Activated CD4-positive, alpha-beta T cell treated with anti-CD3 and anti-CD28 coated beads for 36 hours (primary cell): ENCODE measurements around the gene HAPSTR1. TPM values are rescaled to one million over a fixed set of nuclear protein-coding genes. Genes with fewer than 3 reads are reported as not detected.
A peak's percentile ranks its signal among the peaks of the same experiment; 100 is the strongest.

Experiments
- ATAC-seq: fragments of 200-7000 bp; cut with Tn5 transposase; one replicate; pipeline ENCODE4 v1.10.0; 2021; ENCODE audit warnings: mild to moderate bottlenecking, moderate library complexity
- CTCF ChIA-PET: fragments of 350-600 bp; sonication (Branson Sonifier 250); formaldehyde crosslinking; loops from one replicate; lab custom pipeline; 2021; ENCODE audit warnings: antibody characterized with exemption; lab: Charles Lee
- POLR2A ChIA-PET: fragments of 350-600 bp; sonication (Branson Sonifier 250); formaldehyde crosslinking; loops from one replicate; lab custom pipeline; 2021; ENCODE audit warnings: antibody characterized with exemption, inconsistent platforms; lab: Charles Lee
- DNase-seq: peaks from one replicate; pipeline ENCODE4 v3.0.0-alpha.2; 2020
- H3K27ac Mint-ChIP-seq: one replicate; pipeline ENCODE4 v1.8.0; 2021; ENCODE audit warnings: mixed read lengths
- H3K27me3 Mint-ChIP-seq: one replicate; pipeline ENCODE4 v1.8.0; 2021; ENCODE audit warnings: mixed read lengths
- H3K36me3 Mint-ChIP-seq: one replicate; pipeline ENCODE4 v1.8.0; 2021; ENCODE audit warnings: low read depth, mixed read lengths
- H3K4me1 Mint-ChIP-seq: one replicate; pipeline ENCODE4 v1.8.0; 2021; ENCODE audit warnings: mixed read lengths
- H3K4me3 Mint-ChIP-seq: one replicate; pipeline ENCODE4 v1.8.0; 2021; ENCODE audit warnings: mild to moderate bottlenecking, moderate library complexity, mixed read lengths
- H3K9me3 Mint-ChIP-seq: one replicate; pipeline ENCODE4 v1.8.0; 2021; ENCODE audit warnings: low read depth, mixed read lengths
- intact Hi-C, 2 experiments: fragments of 100-400 bp; cut with DNase I in 1 of 2; cut with micrococcal nuclease in 1 of 2; formaldehyde crosslinking; loops; one replicate each; pipeline versions ENCODE4 v1.14.2 to v1.15.1; 2022 to 2024; cut with DNase I, micrococcal nuclease
- total RNA-seq, 2 experiments: library from RNA; stranded (reverse); gene quantifications; one replicate each; pipeline ENCODE4 v1.2.3, GENCODE V29; 2021

The HAPSTR1 gene
- total RNA-seq, 2 experiments from 2014 or later = 42.4 to 51.4 TPM

DNA sequence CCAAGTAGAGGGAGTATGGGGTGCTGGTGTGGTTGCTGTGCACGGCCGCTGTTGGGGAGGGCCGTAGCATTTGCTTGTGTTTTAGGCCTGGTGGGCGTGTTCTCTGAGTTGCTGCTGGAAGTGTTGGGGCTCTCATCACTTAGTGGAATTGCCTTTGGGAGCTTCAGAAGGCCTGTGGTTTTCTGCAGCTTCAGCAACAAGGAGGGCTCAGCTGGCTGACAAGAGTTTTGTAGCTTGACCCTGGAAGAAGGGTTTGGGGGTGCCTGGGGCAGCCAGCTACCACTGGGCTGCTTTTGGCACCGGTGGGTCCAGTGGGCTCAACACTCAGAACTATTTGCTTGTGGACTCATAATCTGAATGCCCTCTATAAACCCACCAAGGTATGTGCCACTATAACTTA lies 30.9 kb downstream of the HAPSTR1 start:
- POLR2A ChIA-PET = interaction anchor here (0.6 kb wide), 1 partner anchor 105 kb away, joined by 4 read pairs; no protein-coding TSS in a partner anchor
- intact Hi-C loops = no loop called here
- no peak overlapping the region for H3K4me3 Mint-ChIP-seq
- ATAC-seq = no peak
- DNase-seq = no peak
- H3K9me3 Mint-ChIP-seq = no peaks in the 10 kb centered on the region
- CTCF ChIA-PET = interaction anchor here (0.6 to 1.7 kb wide), 8 partner anchors 8 to 186 kb away, joined by 3 to 7 read pairs (median 4); no protein-coding TSS in a partner anchor
- no peaks in the 10 kb centered on the region for H3K27me3 Mint-ChIP-seq
- peaks cover 43% of the 10 kb centered on the region for H3K36me3 Mint-ChIP-seq
- H3K27ac Mint-ChIP-seq = peak overlapping the region; percentile 47
- peaks cover 71% of the 10 kb centered on the region for H3K4me1 Mint-ChIP-seq

DNA sequence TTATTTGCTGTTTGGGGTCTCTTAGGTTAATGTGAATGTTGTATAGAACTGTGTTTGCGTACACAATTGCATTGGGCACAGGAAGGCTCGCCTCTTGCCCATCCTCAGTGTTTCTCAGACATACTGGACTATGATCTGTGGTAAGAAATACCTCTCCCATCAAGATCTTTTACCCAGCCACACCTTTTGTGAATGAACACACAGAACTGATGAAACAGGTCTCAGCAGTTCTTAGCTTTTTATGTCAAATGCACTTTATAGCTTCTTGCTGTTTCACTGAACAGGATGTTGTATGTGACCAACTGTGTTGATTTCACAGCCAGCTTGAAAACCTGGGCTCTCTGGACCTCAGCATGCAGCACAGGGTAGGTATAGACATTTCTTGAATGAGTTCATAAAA lies 31.5 kb downstream of the HAPSTR1 start:
- H3K4me1 Mint-ChIP-seq = peaks cover 71% of the 10 kb centered on the region
- CTCF ChIA-PET = interaction anchor here (0.6 to 1.7 kb wide), 6 partner anchors 9 to 187 kb away, joined by 3 to 7 read pairs (median 4); no protein-coding TSS in a partner anchor
- peaks cover 37% of the 10 kb centered on the region for H3K36me3 Mint-ChIP-seq
- peak overlapping the region; percentile 47 for H3K27ac Mint-ChIP-seq
- no peaks in the 10 kb centered on the region for H3K9me3 Mint-ChIP-seq
- ATAC-seq (no peak), DNase-seq (no peak)
- H3K27me3 Mint-ChIP-seq = no peaks in the 10 kb centered on the region
- H3K4me3 Mint-ChIP-seq = no peak overlapping the region
- intact Hi-C loops = no loop called here
- POLR2A ChIA-PET = no interaction called here

DNA sequence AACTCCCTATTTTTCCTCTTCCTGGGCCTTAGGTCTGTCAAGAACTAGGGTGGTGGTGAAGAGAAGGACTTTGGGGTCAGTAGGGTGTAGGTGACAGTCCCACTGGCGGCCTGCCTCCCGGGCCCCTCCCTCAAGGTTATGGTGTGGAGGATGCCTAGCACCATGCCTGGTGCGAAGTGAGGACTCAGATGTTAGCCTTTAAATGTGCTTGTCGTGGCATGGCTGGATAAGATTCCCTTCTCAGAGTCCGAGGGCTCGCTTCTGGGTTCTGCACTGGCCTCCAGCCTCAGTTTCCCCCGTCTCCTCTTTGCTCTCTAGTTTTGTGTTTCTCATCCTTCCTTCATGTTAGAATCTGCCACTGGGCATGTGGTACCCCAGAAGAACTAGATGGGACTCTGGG lies 32.0 kb downstream of the HAPSTR1 start:
- peaks cover 72% of the 10 kb centered on the region for H3K4me1 Mint-ChIP-seq
- CTCF ChIA-PET = interaction anchor here (1.2 to 1.7 kb wide), 3 partner anchors 9 to 187 kb away, joined by 4 to 7 read pairs (median 6); no protein-coding TSS in a partner anchor
- POLR2A ChIA-PET = no interaction called here
- peaks cover 33% of the 10 kb centered on the region for H3K36me3 Mint-ChIP-seq
- no peaks in the 10 kb centered on the region for H3K9me3 Mint-ChIP-seq
- intact Hi-C loops = no loop called here
- H3K4me3 Mint-ChIP-seq = no peak overlapping the region
- H3K27me3 Mint-ChIP-seq = no peaks in the 10 kb centered on the region
- DNase-seq = no peak
- no peak for ATAC-seq
- H3K27ac Mint-ChIP-seq = peak overlapping the region; percentile 37

DNA sequence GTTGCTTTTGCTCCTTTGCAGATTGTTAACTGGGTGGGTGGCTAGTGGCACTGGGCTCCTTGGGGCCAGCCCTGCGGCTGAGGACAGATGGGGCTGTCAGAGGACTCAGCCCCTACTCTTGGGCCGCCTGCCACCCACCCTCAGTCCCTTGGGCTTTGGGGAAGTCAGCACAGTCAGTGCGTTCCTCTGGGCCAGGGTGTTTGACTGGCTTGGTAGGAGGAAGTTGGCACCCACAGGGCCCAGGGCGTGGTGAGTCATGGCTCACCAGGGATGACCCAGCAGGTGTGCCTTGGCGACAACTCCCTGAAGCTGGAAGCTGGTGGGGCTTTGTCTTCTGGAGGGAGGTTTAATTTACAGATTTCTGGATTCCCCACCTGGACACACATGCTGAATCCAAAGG lies 32.4 kb downstream of the HAPSTR1 start:
- peaks cover 30% of the 10 kb centered on the region for H3K36me3 Mint-ChIP-seq
- H3K4me1 Mint-ChIP-seq = peaks cover 72% of the 10 kb centered on the region
- ATAC-seq (no peak), DNase-seq (peak; percentile 51)
- no peaks in the 10 kb centered on the region for H3K27me3 Mint-ChIP-seq
- intact Hi-C loops = no loop called here
- peak overlapping the region; percentile 55 for H3K27ac Mint-ChIP-seq
- CTCF ChIA-PET = interaction anchor here (1.6 kb wide), 1 partner anchor 10 kb away, joined by 6 read pairs; no protein-coding TSS in a partner anchor
- H3K9me3 Mint-ChIP-seq = no peaks in the 10 kb centered on the region
- no peak overlapping the region for H3K4me3 Mint-ChIP-seq
- POLR2A ChIA-PET = no interaction called here

DNA sequence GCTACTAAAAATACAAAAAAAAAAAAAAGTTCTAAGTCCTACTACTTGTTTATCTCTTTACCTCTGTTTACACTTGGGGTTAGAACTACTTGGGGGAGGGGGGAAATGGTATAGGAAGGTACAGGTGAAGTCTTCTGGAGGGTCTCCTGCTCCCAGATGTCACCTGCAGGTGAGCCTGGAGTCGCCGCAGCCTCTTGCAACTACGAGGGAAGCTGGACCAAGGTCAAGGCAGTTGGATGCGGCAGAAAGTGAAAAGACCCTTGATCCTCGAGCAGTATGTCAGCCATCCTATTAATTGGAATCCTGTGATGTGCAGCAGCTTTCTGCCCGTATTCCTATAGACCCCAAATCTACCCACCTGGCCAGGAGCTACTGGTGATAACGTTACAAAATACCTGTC lies 33.0 kb downstream of the HAPSTR1 start:
- H3K4me1 Mint-ChIP-seq = peaks cover 71% of the 10 kb centered on the region
- peaks cover 30% of the 10 kb centered on the region for H3K36me3 Mint-ChIP-seq
- POLR2A ChIA-PET = no interaction called here
- intact Hi-C loops = no loop called here
- peak overlapping the region; percentile 55 for H3K27ac Mint-ChIP-seq
- no peaks in the 10 kb centered on the region for H3K9me3 Mint-ChIP-seq
- DNase-seq (no peak), ATAC-seq (no peak)
- no peak overlapping the region for H3K4me3 Mint-ChIP-seq
- H3K27me3 Mint-ChIP-seq = no peaks in the 10 kb centered on the region
- CTCF ChIA-PET = interaction anchor here (0.6 to 2.5 kb wide), 6 partner anchors 10 to 166 kb away, joined by 3 to 13 read pairs (median 6); no protein-coding TSS in a partner anchor

DNA sequence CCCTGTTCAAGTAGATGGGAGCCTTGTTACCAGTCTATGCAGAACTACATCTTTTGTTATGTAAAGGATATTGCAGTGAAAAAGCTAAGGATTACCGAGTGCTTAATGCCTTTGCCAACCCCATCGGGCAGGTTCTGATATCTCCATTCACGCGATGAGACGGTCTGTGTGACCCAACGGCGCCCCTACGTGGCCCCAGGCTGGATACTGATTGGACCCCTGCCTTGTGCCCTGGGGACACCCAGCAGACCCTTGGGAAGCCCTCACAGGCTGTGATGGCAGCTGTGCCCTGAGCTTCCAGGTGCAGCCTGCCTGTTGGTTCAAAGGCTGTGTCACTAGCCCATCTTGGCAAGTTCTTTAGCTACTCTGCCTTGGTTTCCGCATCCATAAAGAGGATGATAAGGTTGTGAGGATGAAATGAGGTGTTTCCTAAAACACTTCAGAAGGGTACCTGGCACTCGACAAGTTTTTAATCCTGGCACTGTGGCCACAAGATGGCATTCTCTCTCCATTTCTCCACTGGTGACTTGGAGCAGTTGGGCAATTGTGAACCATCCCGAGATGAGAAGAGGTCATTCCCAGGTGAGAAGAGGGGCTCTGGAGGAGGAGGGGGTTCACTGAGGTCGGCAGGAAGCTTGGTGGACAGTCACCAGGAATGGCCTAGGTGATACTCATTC lies 33.6 kb downstream of the HAPSTR1 start:
- ChIA-PET POLR2A (interaction anchor here (0.8 kb wide), 1 partner anchor 33 kb away, joined by 3 read pairs; no protein-coding TSS in a partner anchor), CTCF (interaction anchor here (0.6 to 2.5 kb wide), 7 partner anchors 10 to 167 kb away, joined by 3 to 13 read pairs (median 6); no protein-coding TSS in a partner anchor)
- intact Hi-C loops = loop anchor here (5.0 kb wide), 2 partner anchors 33 to 163 kb away; partner anchors contain the start of genes HAPSTR1 (in 1 of the 2) and USP7 (in 1 of the 2)
- H3K27ac Mint-ChIP-seq = peak overlapping the region; percentile 55
- no peaks in the 10 kb centered on the region for H3K27me3 Mint-ChIP-seq
- DNase-seq = no peak
- H3K4me3 Mint-ChIP-seq = no peak overlapping the region
- H3K9me3 Mint-ChIP-seq = no peaks in the 10 kb centered on the region
- H3K4me1 Mint-ChIP-seq = peaks cover 66% of the 10 kb centered on the region
- ATAC-seq = no peak
- H3K36me3 Mint-ChIP-seq = peaks cover 25% of the 10 kb centered on the region

DNA sequence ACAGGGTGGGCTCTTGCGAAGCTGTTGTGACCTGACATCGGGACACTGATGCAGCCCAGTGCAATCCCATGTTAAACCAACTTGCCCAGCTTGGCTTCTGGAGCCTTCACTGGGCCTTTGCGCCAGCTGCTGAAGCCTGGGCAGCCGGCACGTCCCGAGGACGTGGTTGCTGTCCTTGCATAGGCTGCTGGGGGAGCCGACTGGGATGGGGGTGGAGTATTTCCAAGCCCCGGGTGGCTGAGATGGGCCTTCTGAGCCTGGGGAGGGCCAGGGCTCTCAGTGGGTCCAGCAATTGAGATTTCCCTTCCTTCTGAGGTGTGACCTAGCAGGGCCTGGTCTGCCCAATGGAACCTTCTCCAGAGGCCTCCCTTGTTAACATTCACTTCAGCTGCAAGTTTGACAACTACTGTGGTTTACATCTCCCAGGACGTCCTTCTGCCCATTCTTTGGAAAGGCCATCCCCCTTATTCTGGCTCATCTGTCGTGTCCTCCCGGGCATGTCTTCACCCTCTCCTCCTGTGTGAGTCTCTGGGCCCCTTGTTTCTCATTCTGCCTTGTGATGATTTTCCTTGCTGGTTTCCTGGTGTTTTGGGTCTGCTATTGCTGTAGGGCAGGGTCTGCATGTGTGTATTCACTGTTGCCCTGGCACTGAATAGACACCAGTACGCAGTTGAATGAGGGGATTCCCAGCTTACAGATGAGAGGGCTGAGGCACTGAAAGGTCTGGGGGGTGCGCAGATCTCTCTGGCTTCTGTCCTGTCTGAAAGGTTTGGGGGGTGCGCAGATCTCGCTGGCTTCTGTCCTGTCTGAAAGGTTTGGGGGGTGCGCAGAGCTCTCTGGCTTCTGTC lies 34.4 kb downstream of the HAPSTR1 start:
- Mint-ChIP-seq H3K4me1 (peaks cover 66% of the 10 kb centered on the region), H3K4me3 (no peak overlapping the region), H3K9me3 (no peaks in the 10 kb centered on the region), H3K27ac (peak overlapping the region; percentile 73), H3K36me3 (peaks cover 21% of the 10 kb centered on the region), H3K27me3 (no peaks in the 10 kb centered on the region)
- POLR2A ChIA-PET = interaction anchor here (0.5 to 0.8 kb wide), 3 partner anchors 12 to 34 kb away, joined by 3 to 5 read pairs (median 3); partner anchors contain the start of gene HAPSTR1
- no peak for ATAC-seq
- DNase-seq = no peak
- intact Hi-C loops = loop anchor here (2.0 to 5.0 kb wide), 3 partner anchors 25 to 164 kb away; partner anchors contain the start of genes HAPSTR1 (in 1 of the 2) and USP7 (in 1 of the 2)
- CTCF ChIA-PET = interaction anchor here (0.8 to 2.5 kb wide), 7 partner anchors 9 to 117 kb away, joined by 3 to 13 read pairs (median 6); no protein-coding TSS in a partner anchor

DNA sequence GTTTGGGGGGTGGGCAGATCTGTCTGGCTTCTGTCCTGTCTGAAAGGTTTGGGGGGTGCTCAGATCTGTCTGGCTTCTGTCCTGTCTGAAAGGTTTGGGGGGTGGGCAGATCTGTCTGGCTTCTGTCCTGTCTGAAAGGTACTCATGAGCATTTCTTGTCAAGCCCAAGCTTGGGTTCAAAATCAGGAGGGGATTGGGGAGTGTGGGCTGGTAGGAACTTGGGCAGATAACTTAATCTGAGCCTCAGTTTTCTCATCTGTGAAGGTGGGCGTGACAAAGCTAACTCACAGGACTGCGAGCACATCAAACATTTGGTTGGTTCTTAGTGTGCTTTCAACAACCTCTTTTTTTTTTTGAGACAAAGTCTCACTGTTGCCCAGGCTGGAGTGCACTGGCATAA lies 35.2 kb downstream of the HAPSTR1 start:
- Mint-ChIP-seq H3K4me1 (peaks cover 69% of the 10 kb centered on the region), H3K36me3 (peaks cover 18% of the 10 kb centered on the region), H3K27ac (peak overlapping the region; percentile 85), H3K4me3 (no peak overlapping the region), H3K9me3 (no peaks in the 10 kb centered on the region), H3K27me3 (no peaks in the 10 kb centered on the region)
- ChIA-PET CTCF (interaction anchor here (0.6 to 2.5 kb wide), 7 partner anchors 8 to 132 kb away, joined by 3 to 13 read pairs (median 6); no protein-coding TSS in a partner anchor), POLR2A (interaction anchor here (0.5 to 0.8 kb wide), 2 partner anchors 12 to 35 kb away, joined by 3 to 5 read pairs; partner anchors contain the start of gene HAPSTR1)
- intact Hi-C loops = loop anchor here (1.0 to 5.0 kb wide), 5 partner anchors 26 to 164 kb away; partner anchors contain the start of genes HAPSTR1 (in 2 of the 2) and USP7 (in 1 of the 2)
- ATAC-seq (peak; percentile 43), DNase-seq (no peak)

DNA sequence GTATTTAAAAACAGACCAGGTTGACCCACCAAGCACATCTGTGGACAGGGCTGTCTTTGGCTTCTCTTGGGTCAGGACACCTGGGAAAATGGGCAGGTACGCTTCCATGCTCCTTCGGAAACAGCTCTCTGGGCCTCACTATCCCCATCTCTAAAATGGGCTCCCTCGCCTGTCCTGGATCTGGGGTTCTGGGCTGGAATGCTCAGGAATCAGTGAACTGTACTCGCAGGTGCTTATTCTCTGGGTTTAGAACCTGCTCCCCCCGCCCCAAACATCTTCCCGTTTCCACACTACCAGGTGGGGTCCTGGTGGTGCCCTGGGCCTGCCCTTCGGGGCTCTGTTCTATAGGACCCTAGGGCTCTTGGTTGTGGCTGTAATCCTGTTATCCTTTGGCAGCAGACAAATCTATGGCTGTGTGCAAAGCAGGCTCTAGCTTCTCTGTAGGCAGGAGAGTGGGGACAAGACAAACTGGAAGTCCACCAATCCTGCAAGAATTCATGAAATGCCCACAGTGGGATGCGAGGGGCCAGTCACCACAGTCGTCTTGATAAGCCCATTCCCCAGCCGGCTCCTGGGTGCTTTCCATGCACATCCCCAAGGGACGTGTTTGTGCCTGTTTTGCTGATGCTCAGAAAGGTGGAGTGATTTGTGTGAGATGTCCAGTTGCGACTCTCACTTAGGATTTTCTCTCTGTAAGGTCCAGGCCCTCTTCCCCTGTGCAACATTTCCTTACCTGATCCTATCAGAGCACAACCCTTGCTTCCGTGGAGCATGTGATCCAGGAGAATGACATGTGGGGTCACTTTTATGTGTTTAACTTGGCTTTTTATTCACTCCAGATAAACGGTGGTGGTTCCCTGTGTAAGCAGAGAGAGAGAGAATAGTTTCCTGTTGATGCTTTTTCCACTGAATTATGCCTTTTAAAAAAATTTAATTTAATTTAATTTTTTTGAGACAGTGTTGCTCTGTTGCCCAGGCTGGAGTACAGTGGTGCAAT lies 37.2 kb downstream of the HAPSTR1 start:
- H3K4me3 Mint-ChIP-seq = peak overlapping the region; percentile 48
- no peaks in the 10 kb centered on the region for H3K9me3 Mint-ChIP-seq
- H3K4me1 Mint-ChIP-seq = peaks cover 55% of the 10 kb centered on the region

More for the DNA sequence above, 37.2 kb downstream of the HAPSTR1 start:
- intact Hi-C loops = loop anchor here (5.0 kb wide), 2 partner anchors 36 to 166 kb away; partner anchors contain the start of genes HAPSTR1 (in 1 of the 2) and USP7 (in 1 of the 2)
- ChIA-PET CTCF (interaction anchor here (0.6 to 3.7 kb wide), 4 partner anchors 10 to 1185 kb away, joined by 3 to 21 read pairs (median 3); no protein-coding TSS in a partner anchor), POLR2A (interaction anchor here (1.3 kb wide), 1 partner anchor 35 kb away, joined by 14 read pairs; no protein-coding TSS in a partner anchor)
- no peak for DNase-seq
- no peaks in the 10 kb centered on the region for H3K27me3 Mint-ChIP-seq
- ATAC-seq = no peak
- peaks cover 9% of the 10 kb centered on the region for H3K36me3 Mint-ChIP-seq
- H3K27ac Mint-ChIP-seq = peak overlapping the region; percentile 85
